Keratinocyte (primary cell): ENCODE data around the gene LITAFD. TPM values are rescaled to one million over a fixed set of nuclear protein-coding genes. Genes with fewer than 3 reads are reported as not detected.

Source experiments
- DNase-seq: peaks from one replicate; pipeline ENCODE4 v3.0.0-alpha.2; 2011; ENCODE audit warnings: low read depth, missing footprints, low spot score
- FAIRE-seq: peaks from 2 replicates; lab custom pipeline; 2011; peaks lifted over from hg19 to GRCh38; lab: Jason Lieb, UNC
- H2AFZ ChIP-seq: 2 replicates; pipeline ENCODE4 v1.6.0; 2012; ENCODE audit warnings: low read length, control low read depth, inconsistent platforms; ENCODE audit not compliant: control insufficient read depth
- H3K27ac ChIP-seq: 2 replicates; pipeline ENCODE4 v1.5.1; 2011; ENCODE audit warnings: low read length; ENCODE audit not compliant: control insufficient read depth, insufficient read depth
- H3K27me3 ChIP-seq: 3 replicates; pipeline ENCODE4 v1.6.0; 2011; ENCODE audit warnings: low read length; ENCODE audit not compliant: control insufficient read depth, insufficient read depth; ENCODE audit errors: extremely low read depth
- H3K36me3 ChIP-seq, 2 experiments: 2 replicates in 1 of 2; 3 replicates in 1 of 2; pipeline ENCODE4 v1.5.1; 2011; ENCODE audit warnings: low read length in 2 of 2, mild to moderate bottlenecking in 1 of 2; ENCODE audit not compliant: control insufficient read depth in 2 of 2, insufficient read depth in 2 of 2; ENCODE audit errors: extremely low read depth in 1 of 2
- H3K4me1 ChIP-seq: 3 replicates; pipeline ENCODE4 v1.5.1; 2011; ENCODE audit warnings: low read length; ENCODE audit not compliant: control insufficient read depth, insufficient read depth; ENCODE audit errors: extremely low read depth
- H3K4me2 ChIP-seq: 3 replicates; pipeline ENCODE4 v1.6.0; 2011; ENCODE audit warnings: low read depth, low read length; ENCODE audit not compliant: control insufficient read depth, insufficient read depth; ENCODE audit errors: extremely low read depth
- H3K4me3 ChIP-seq, 3 experiments: fragments of 200-600 bp in 1 of 3; sonication (generic) in 1 of 3; 2 replicates in 2 of 3; 3 replicates in 1 of 3; pipeline ENCODE4 v1.5.1; 2011 to 2016; ENCODE audit warnings: low read length in 3 of 3, mild to moderate bottlenecking in 3 of 3, control low read depth in 2 of 3, inconsistent platforms in 1 of 3, low read depth in 1 of 3, mixed read lengths in 1 of 3, mixed run types in 1 of 3, moderate library complexity in 1 of 3; ENCODE audit not compliant: control insufficient read depth in 2 of 3, insufficient read depth in 2 of 3; ENCODE audit errors: extremely low read depth in 1 of 3
- H3K79me2 ChIP-seq: 2 replicates; pipeline ENCODE4 v1.6.0; 2012; ENCODE audit warnings: low read length; ENCODE audit not compliant: control insufficient read depth, insufficient read depth
- H3K9ac ChIP-seq: 3 replicates; pipeline ENCODE4 v1.6.0; 2011; ENCODE audit warnings: low read length; ENCODE audit not compliant: control insufficient read depth, insufficient read depth; ENCODE audit errors: extremely low read depth
- H3K9me1 ChIP-seq: 3 replicates; pipeline ENCODE4 v1.6.0; 2011; ENCODE audit warnings: low read length; ENCODE audit not compliant: control insufficient read depth, insufficient read depth; ENCODE audit errors: extremely low read depth
- H3K9me3 ChIP-seq: 2 replicates; pipeline ENCODE4 v1.5.1; 2012; ENCODE audit warnings: low read depth, low read length; ENCODE audit not compliant: control insufficient read depth
- H4K20me1 ChIP-seq: 3 replicates; pipeline ENCODE4 v1.6.0; 2011; ENCODE audit warnings: low read length; ENCODE audit not compliant: control insufficient read depth, insufficient read depth; ENCODE audit errors: extremely low read depth
- EZH2 ChIP-seq: IDR thresholded peaks from one replicate; pipeline ENCODE4 v1.6.1; 2012; ENCODE audit warnings: inconsistent platforms, mild to moderate bottlenecking, low read length, moderate library complexity
- dilution Hi-C: fragments of 300-500 bp; cut with MboI; formaldehyde crosslinking; loops from one replicate; pipeline ENCODE4 v1.7.0; 2020; ENCODE audit warnings: low sequenced_read_pairs; ENCODE audit not compliant: extremely low pct_ligation_motif_present
- polyA plus RNA-seq, 5 experiments: library from polyadenylated mRNA; depleted of rRNA in 3 of 5; stranded (reverse) in 3 of 5; stranded (forward) in 1 of 5; unstranded in 1 of 5; fragments of >200 nt; gene quantifications; 1 replicate in 1 of 5; 2 replicates in 3 of 5; 3 replicates in 1 of 5; pipeline versions ENCODE4 v1.2.1 to v1.2.3, GENCODE V29; 2011 to 2012; ENCODE audit warnings: missing spikeins in 2 of 5, low read depth in 1 of 5, low replicate concordance in 1 of 5
- TF ChIP-seq, protein P1 (sequence below), 3 experiments: IDR thresholded peaks in 1 of 3; conservative IDR thresholded peaks in 1 of 3; optimal IDR thresholded peaks in 1 of 3; 2 replicates in 2 of 3; 3 replicates in 1 of 3; pipeline versions ENCODE3 to v1.5.1; 2011; ENCODE audit warnings: low read length in 3 of 3, mild to moderate bottlenecking in 3 of 3, moderate library complexity in 2 of 3, control low read depth in 1 of 3, inconsistent platforms in 1 of 3; ENCODE audit not compliant: insufficient read depth in 2 of 3; ENCODE audit errors: extremely low read depth in 1 of 3

Gene LITAFD
- polyA plus RNA-seq, 1 donor (not counting 4 experiments of a cell fraction or from before 2014, with no cell fraction given): not detected

DNA sequence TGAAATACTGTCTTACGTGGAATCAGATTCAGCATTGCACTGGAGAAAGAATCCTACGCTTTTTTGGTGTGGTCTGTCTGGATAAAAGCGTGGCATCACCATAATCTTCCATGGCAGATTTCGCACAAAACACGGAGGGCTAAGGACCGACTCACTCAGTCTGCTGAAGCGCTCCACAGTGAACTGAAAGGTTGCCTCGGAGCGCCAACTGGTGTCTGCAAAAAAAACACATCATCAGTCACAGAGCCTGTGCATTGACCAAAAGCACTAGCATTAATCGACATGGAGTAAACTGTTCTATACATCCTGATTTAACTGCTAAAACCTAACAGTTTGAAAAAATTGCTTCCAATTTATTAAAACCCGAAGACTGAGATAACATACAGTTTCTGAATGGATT, 41.0 kb downstream of the LITAFD start:
- H3K27ac ChIP-seq: no peak overlapping the region
- dilution Hi-C loops: no loop called here
- no peaks in the 10 kb centered on the region for H3K9me3 ChIP-seq
- DNase-seq: no peak
- peaks cover 21% of the 10 kb centered on the region for H4K20me1 ChIP-seq
- peaks cover 30 to 43% of the 10 kb centered on the region in 2 experiments for H3K36me3 ChIP-seq
- no peak overlapping the region for H3K9ac ChIP-seq
- no peak for TF ChIP-seq EZH2
- TF ChIP-seq, protein P1, sequence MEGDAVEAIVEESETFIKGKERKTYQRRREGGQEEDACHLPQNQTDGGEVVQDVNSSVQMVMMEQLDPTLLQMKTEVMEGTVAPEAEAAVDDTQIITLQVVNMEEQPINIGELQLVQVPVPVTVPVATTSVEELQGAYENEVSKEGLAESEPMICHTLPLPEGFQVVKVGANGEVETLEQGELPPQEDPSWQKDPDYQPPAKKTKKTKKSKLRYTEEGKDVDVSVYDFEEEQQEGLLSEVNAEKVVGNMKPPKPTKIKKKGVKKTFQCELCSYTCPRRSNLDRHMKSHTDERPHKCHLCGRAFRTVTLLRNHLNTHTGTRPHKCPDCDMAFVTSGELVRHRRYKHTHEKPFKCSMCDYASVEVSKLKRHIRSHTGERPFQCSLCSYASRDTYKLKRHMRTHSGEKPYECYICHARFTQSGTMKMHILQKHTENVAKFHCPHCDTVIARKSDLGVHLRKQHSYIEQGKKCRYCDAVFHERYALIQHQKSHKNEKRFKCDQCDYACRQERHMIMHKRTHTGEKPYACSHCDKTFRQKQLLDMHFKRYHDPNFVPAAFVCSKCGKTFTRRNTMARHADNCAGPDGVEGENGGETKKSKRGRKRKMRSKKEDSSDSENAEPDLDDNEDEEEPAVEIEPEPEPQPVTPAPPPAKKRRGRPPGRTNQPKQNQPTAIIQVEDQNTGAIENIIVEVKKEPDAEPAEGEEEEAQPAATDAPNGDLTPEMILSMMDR (optimal IDR thresholded peaks at IDR 0.05 in 1 of 3, IDR thresholded peaks at IDR 0.05 in 1 of 3, conservative IDR thresholded peaks at IDR 0.05 in 1 of 3; ENCODE audit: extremely low read depth in 1 of 3, insufficient read depth in 2 of 3, low read length in 3 of 3): no peak
- no peak overlapping the region for H3K4me3 ChIP-seq
- no peak for FAIRE-seq
- H3K4me1 ChIP-seq: no peaks in the 10 kb centered on the region
- no peaks in the 10 kb centered on the region for H3K27me3 ChIP-seq
- H3K4me2 ChIP-seq: no peak overlapping the region
- H2AFZ ChIP-seq: no peak overlapping the region
- peaks cover 63% of the 10 kb centered on the region for H3K79me2 ChIP-seq
- H3K9me1 ChIP-seq: no peaks in the 10 kb centered on the region

DNA sequence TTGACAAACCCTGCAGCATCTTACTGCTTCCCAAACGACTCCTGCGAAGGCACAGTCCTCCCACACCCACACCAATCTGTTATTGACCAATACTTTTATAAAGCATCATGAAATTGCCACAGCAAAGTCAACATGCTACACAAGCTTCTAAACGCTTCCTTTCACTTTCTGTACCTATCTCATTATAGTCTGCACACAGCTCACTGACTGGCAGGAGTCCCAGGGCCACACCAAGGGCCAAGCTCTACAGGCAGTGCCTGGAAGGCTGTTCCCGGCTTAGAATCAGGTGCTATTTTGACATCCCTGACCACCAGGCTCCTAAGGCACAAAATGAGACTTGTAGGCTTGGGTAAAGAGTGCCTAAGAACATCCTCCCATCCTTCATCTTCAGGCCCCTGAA, 42.1 kb downstream of the LITAFD start:
- H3K27me3 ChIP-seq: no peaks in the 10 kb centered on the region
- H3K9ac ChIP-seq: no peak overlapping the region
- H3K79me2 ChIP-seq: peaks cover 70% of the 10 kb centered on the region
- no peaks in the 10 kb centered on the region for H3K4me1 ChIP-seq
- H3K9me1 ChIP-seq: no peaks in the 10 kb centered on the region
- no peak overlapping the region for H2AFZ ChIP-seq
- no peaks in the 10 kb centered on the region for H3K9me3 ChIP-seq
- no peak for FAIRE-seq
- H4K20me1 ChIP-seq: peaks cover 18% of the 10 kb centered on the region
- H3K27ac ChIP-seq: no peak overlapping the region
- H3K36me3 ChIP-seq: peaks cover 27 to 44% of the 10 kb centered on the region in 2 experiments
- no peak overlapping the region for H3K4me3 ChIP-seq
- no peak overlapping the region for H3K4me2 ChIP-seq
- no peak for TF ChIP-seq EZH2
- TF ChIP-seq, protein P1 (optimal IDR thresholded peaks at IDR 0.05 in 1 of 3, IDR thresholded peaks at IDR 0.05 in 1 of 3, conservative IDR thresholded peaks at IDR 0.05 in 1 of 3; ENCODE audit: extremely low read depth in 1 of 3, insufficient read depth in 2 of 3, low read length in 3 of 3): no peak
- DNase-seq: no peak
- dilution Hi-C loops: no loop called here
